Right lobe of liver (tissue), 6 donors: ENCODE data around the gene EFHC2. TPM values are rescaled to one million over a fixed set of nuclear protein-coding genes. Genes with fewer than 3 reads are reported as not detected.
"Not testable (repeated sequence)": the region's sequence is repeated elsewhere in the genome, so short reads cannot be mapped to it uniquely, and the experiment has no call there.

ENCODE experiments used
- ATAC-seq, 4 donors: fragments of 200-7000 bp; cut with Tn5 transposase; one replicate each; pipeline ENCODE4 v1.9.1; 2020; ENCODE audit warnings: mild to moderate bottlenecking in 4 of 4, moderate library complexity in 4 of 4
- DNase-seq, 3 donors: peaks; one replicate each; pipeline ENCODE4 v3.0.0-alpha.2; 2020
- H3K27ac ChIP-seq, 3 donors: fragments of 200-600 bp; one replicate each; pipeline ENCODE4 v1.8.0; 2022
- H3K27me3 ChIP-seq, 2 donors: fragments of 200-600 bp; one replicate each; pipeline ENCODE4 v1.8.0; 2022
- H3K36me3 ChIP-seq, 4 donors: fragments of 200-600 bp; sonication (generic) in 1 of 4; one replicate each; pipeline versions ENCODE4 v1.5.1 to v1.8.0; 2017 to 2022; ENCODE audit warnings: control low read depth in 1 of 4
- H3K4me1 ChIP-seq, 4 donors: fragments of 200-600 bp; sonication (generic) in 1 of 4; one replicate each; pipeline versions ENCODE4 v1.5.1 to v1.8.0; 2017 to 2022; ENCODE audit warnings: control low read depth in 1 of 4
- H3K4me3 ChIP-seq, 3 donors: fragments of 200-600 bp; one replicate each; pipeline ENCODE4 v1.8.0; 2022
- H3K9me3 ChIP-seq, 4 donors: fragments of 200-600 bp; sonication (generic) in 1 of 4; one replicate each; pipeline versions ENCODE4 v1.5.1 to v1.8.0; 2017 to 2022; ENCODE audit warnings: control low read depth in 1 of 4
- CTCF ChIP-seq, 4 donors: fragments of 200-600 bp in 3 of 4; fragments of 450-650 bp in 1 of 4; IDR thresholded peaks; one replicate each; pipeline versions ENCODE4 v1.5.1 to v1.8.0; 2016 to 2022; ENCODE audit warnings: antibody characterized with exemption in 4 of 4, mild to moderate bottlenecking in 2 of 4
- POLR2A ChIP-seq: fragments of 450-650 bp; IDR thresholded peaks from one replicate; pipeline ENCODE4 v1.6.1; 2017; ENCODE audit warnings: antibody characterized with exemption, mild to moderate bottlenecking
- WGBS: methylation state at CpG from one replicate; pipeline ENCODE4 v1.1.6; 2018; ENCODE audit warnings: low coverage, low lambda C conversion rate; ENCODE audit not compliant: insufficient coverage; ENCODE audit errors: missing lambda C conversion rate; 5-methylcytosine and 5-hydroxymethylcytosine counted together
- intact Hi-C, 2 donors: fragments of 100-400 bp; cut with DNase I; formaldehyde crosslinking; loops; one replicate each; pipeline versions ENCODE4 v1.11.2 to v1.14.1; 2022
- total RNA-seq, 6 experiments: library from RNA; depleted of rRNA in 2 of 6; stranded (reverse); fragments of >200 nt in 2 of 6; fragmentation: NEBNext Ultra II Directional in 3 of 6; extraction: Animal tissue kit (Norgen Biotek cat#: 25700) in 3 of 6; gene quantifications; one replicate each; pipeline versions ENCODE4 v1.1.0 to v1.2.4, GENCODE V29; 2016 to 2023
- donor health status: DM: no; HTN: yes; CAD: no.
- donor health status: DM: no; HTN: no; CAD: no.
- donor health status: DM: no; HTN: no; CAD: no.
- donor health status: DM: no; HTN: yes; CAD: no.
- donor health status: DM: no; HTN: yes; CAD: no.

EFHC2 gene
- total RNA-seq, 6 experiments from 2014 or later, result 0.13 TPM; not detected in 5

- DNase-seq, result no peak
- no peaks in the 10 kb centered on the region for H3K4me1 ChIP-seq
- H3K9me3 ChIP-seq, result no peaks in the 10 kb centered on the region
- no peak for ATAC-seq
- intact Hi-C loops, result no loop called here
- no peaks in the 10 kb centered on the region for H3K36me3 ChIP-seq
- H3K27me3 ChIP-seq, result no peaks in the 10 kb centered on the region
- H3K4me3 ChIP-seq, result no peak overlapping the region
- no peak for TF ChIP-seq CTCF (IDR thresholded peaks at IDR 0.05)
- TF ChIP-seq POLR2A, result no peak
- H3K27ac ChIP-seq, result no peak overlapping the region
Measured at GRCh38 chrX:44260609-44261008, 82.9 kb downstream of the EFHC2 start.

- 45% methylated on average over 2 of the region's 2 CpGs for WGBS
- H3K27me3 ChIP-seq, ATAC-seq, H3K27ac ChIP-seq, DNase-seq, H3K36me3 ChIP-seq, H3K4me1 ChIP-seq, intact Hi-C loops, H3K9me3 ChIP-seq, H3K4me3 ChIP-seq: not testable (repeated sequence)
Measured at GRCh38 chrX:44255742-44256141, 87.7 kb downstream of the EFHC2 start.

- H3K4me3 ChIP-seq, result no peak overlapping the region
- no peak overlapping the region for H3K27ac ChIP-seq
- intact Hi-C loops, result no loop called here
- H3K27me3 ChIP-seq, result no peaks in the 10 kb centered on the region
- TF ChIP-seq CTCF (IDR thresholded peaks at IDR 0.05), result no peak
- TF ChIP-seq POLR2A, result no peak
- no peaks in the 10 kb centered on the region for H3K4me1 ChIP-seq
- 15% methylated on average over 3 of the region's 4 CpGs for WGBS
- no peaks in the 10 kb centered on the region for H3K36me3 ChIP-seq
- ATAC-seq (no peak), DNase-seq (no peak)
- H3K9me3 ChIP-seq, result no peaks in the 10 kb centered on the region
Measured at GRCh38 chrX:44253575-44253942, 89.9 kb downstream of the EFHC2 start.

GRCh38 chrX:44252688-44253574 is 90.5 kb downstream of the EFHC2 start:
- DNase-seq (peak; percentile 48 to 61 (median 57)), ATAC-seq (peak; percentile 43 to 82 (median 58))
- 13% methylated on average over 9 of the region's 17 CpGs for WGBS
- H3K4me1 ChIP-seq, H3K36me3 ChIP-seq, H3K27me3 ChIP-seq, H3K4me3 ChIP-seq, H3K9me3 ChIP-seq, intact Hi-C loops, H3K27ac ChIP-seq: not testable (repeated sequence)

- ATAC-seq (no peak), DNase-seq (no peak)
- Histone ChIP-seq H3K4me3 (no peak overlapping the region), H3K27me3 (peaks cover 5 to 7% of the 10 kb centered on the region in 2 donors), H3K27ac (no peak overlapping the region), H3K4me1 (no peaks in the 10 kb centered on the region), H3K36me3 (no peaks in the 10 kb centered on the region), H3K9me3 (no peaks in the 10 kb centered on the region)
- 75% methylated on average over 4 of the region's 4 CpGs for WGBS
- intact Hi-C loops, result no loop called here
- TF ChIP-seq CTCF (IDR thresholded peaks at IDR 0.05), result no peak
Measured at GRCh38 chrX:44247468-44247867, 96.0 kb downstream of the EFHC2 start.
